Progenitor cell of endocrine pancreas (in vitro differentiated cells): ENCODE measurements around the gene HEXB. TPM values are rescaled to one million over a fixed set of nuclear protein-coding genes. Genes with fewer than 3 reads are reported as not detected.

Source experiments
- DNase-seq: peaks from one replicate; pipeline ENCODE4 v3.0.0; 2021; ENCODE audit warnings: low spot score; ENCODE audit not compliant: unreplicated experiment
- H3K27ac Mint-ChIP-seq: 2 replicates; pipeline ENCODE4 v1.8.0; 2021; ENCODE audit warnings: mild to moderate bottlenecking, moderate library complexity, mixed read lengths
- H3K27me3 Mint-ChIP-seq: 2 replicates; pipeline ENCODE4 v1.8.0; 2021; ENCODE audit warnings: mixed read lengths
- H3K36me3 Mint-ChIP-seq: 2 replicates; pipeline ENCODE4 v1.8.0; 2022; ENCODE audit warnings: mixed read lengths; ENCODE audit not compliant: insufficient read depth
- H3K4me1 Mint-ChIP-seq: 2 replicates; pipeline ENCODE4 v1.8.0; 2021; ENCODE audit warnings: low read depth, mixed read lengths
- H3K4me3 Mint-ChIP-seq: 2 replicates; pipeline ENCODE4 v1.8.0; 2021; ENCODE audit warnings: low read depth, mild to moderate bottlenecking, moderate library complexity, mixed read lengths
- H3K9me3 Mint-ChIP-seq: 2 replicates; pipeline ENCODE4 v1.8.0; 2021; ENCODE audit warnings: low read depth, mixed read lengths
- CTCF ChIP-seq: fragments of 200-600 bp; sonication (generic); IDR thresholded peaks from one replicate; pipeline ENCODE4 v1.5.0; 2021; ENCODE audit warnings: antibody characterized with exemption, mild to moderate bottlenecking; ENCODE audit not compliant: unreplicated experiment
- total RNA-seq: library from RNA; stranded (reverse); gene quantifications from 2 replicates; pipeline ENCODE4 v1.2.1, GENCODE V29; 2021

The HEXB gene
- total RNA-seq, 1 donor from 2014 or later: 59.9 TPM

- peak; percentile 20 for TF ChIP-seq CTCF
- H3K27me3 Mint-ChIP-seq: no peaks in the 10 kb centered on the region
- peaks cover 38% of the 10 kb centered on the region for H3K4me1 Mint-ChIP-seq
- peak overlapping the region; percentile 93 for H3K27ac Mint-ChIP-seq
- DNase-seq: peak; percentile 48
- peaks cover 16% of the 10 kb centered on the region for H3K36me3 Mint-ChIP-seq
- no peaks in the 10 kb centered on the region for H3K9me3 Mint-ChIP-seq
- H3K4me3 Mint-ChIP-seq: peak overlapping the region; percentile 95
Observed at GRCh38 chr5:74639807-74640449, 45.1 kb upstream of the HEXB start.

DNA sequence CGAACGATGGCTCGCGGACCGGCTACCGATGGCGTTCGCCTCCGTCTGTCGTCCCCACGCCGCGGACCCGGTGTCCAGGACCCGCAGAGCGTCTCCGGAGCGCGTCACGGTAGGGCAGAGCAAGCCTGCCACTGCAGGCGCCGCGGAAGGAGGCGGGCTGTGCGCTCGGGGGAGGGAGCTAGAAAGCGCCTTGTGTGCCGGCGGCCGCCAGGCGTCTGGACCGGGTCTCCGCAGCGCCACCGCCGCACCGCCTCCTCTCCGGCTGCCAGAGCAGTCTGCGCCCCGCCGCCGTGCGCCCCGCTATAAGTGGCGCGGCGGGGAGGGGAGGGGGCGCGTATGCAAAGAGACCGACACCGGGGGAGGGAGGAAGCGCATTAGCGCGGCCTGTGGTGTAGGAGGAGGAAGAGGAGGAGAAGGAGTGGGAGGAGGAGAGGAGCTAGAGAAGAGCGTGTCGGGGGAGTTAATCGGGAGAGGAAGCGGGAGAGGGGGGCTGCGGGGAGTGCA lies 44.5 kb upstream of the HEXB start, which contains the start of gene ENC1:
TSS of gene ENC1 (minus strand) at position 279 of the 504 bp plus-strand sequence. CDS start 4,243 bp downstream, outside the sequence.
- peaks cover 12% of the 10 kb centered on the region for H3K36me3 Mint-ChIP-seq

GRCh38 chr5:74640954-74641734 lies 43.9 kb upstream of the HEXB start:
- H3K4me3 Mint-ChIP-seq: peak overlapping the region; percentile 95
- TF ChIP-seq CTCF: no peak
- H3K4me1 Mint-ChIP-seq: peaks cover 34% of the 10 kb centered on the region
- no peaks in the 10 kb centered on the region for H3K9me3 Mint-ChIP-seq
- DNase-seq: peak; percentile 65
- H3K27ac Mint-ChIP-seq: peak overlapping the region; percentile 93
- no peaks in the 10 kb centered on the region for H3K27me3 Mint-ChIP-seq
- peaks cover 6% of the 10 kb centered on the region for H3K36me3 Mint-ChIP-seq

More for the DNA sequence above, 44.5 kb upstream of the HEXB start, which contains the start of gene ENC1:
- peak within 1 kb of the TSS; percentile 93 for H3K27ac Mint-ChIP-seq
- peaks cover 38% of the 10 kb centered on the region for H3K4me1 Mint-ChIP-seq
- H3K4me3 Mint-ChIP-seq: peak within 1 kb of the TSS; percentile 95
- no peaks in the 10 kb centered on the region for H3K27me3 Mint-ChIP-seq
- TF ChIP-seq CTCF: peak; percentile 59
- DNase-seq: peak; percentile 79
- no peaks in the 10 kb centered on the region for H3K9me3 Mint-ChIP-seq

GRCh38 chr5:74641735-74642542 lies 43.1 kb upstream of the HEXB start:
- Mint-ChIP-seq H3K36me3 (peaks cover 3% of the 10 kb centered on the region), H3K27me3 (no peaks in the 10 kb centered on the region), H3K4me1 (peaks cover 30% of the 10 kb centered on the region), H3K27ac (peak overlapping the region; percentile 93), H3K9me3 (no peaks in the 10 kb centered on the region), H3K4me3 (peak overlapping the region; percentile 95)
- peak; percentile 44 for TF ChIP-seq CTCF
- DNase-seq: no peak

DNA sequence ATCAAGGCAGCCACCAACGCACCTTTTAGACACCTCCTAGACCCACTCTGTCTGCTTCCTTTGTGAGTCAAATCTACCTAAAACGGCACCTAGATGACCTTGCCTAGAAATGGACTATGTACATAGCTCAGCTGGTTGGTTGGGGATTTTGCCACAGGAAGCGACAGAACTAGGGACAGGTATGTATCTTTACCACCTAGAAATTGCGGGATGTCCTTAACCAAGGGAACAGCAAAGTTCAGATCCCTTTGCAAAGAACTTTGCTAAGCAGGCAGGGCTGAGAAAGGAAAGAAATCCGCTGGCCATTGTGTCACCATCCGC lies 42.5 kb upstream of the HEXB start:
- Mint-ChIP-seq H3K4me1 (peaks cover 30% of the 10 kb centered on the region), H3K27ac (peak overlapping the region; percentile 93)

More for the DNA sequence above, 42.5 kb upstream of the HEXB start:
- TF ChIP-seq CTCF: no peak
- no peak for DNase-seq
- Mint-ChIP-seq H3K27me3 (no peaks in the 10 kb centered on the region), H3K4me3 (peak overlapping the region; percentile 95), H3K9me3 (no peaks in the 10 kb centered on the region), H3K36me3 (peaks cover 1% of the 10 kb centered on the region)
